Esophagus squamous epithelium (tissue), 4 donors: ENCODE measurements around the gene PIN1.

Source experiments
- CTCF ChIP-seq, 6 experiments: fragments of 450-650 bp in 4 of 6; fragments of 200-600 bp in 2 of 6; sonication (generic) in 2 of 6; IDR thresholded peaks; one replicate each; pipeline ENCODE4 v1.5.1; 2016 to 2019; ENCODE audit warnings: antibody characterized with exemption in 6 of 6, mild to moderate bottlenecking in 4 of 6, moderate library complexity in 4 of 6
- POLR2A ChIP-seq, 4 donors: fragments of 450-650 bp; IDR thresholded peaks; one replicate each; pipeline ENCODE4 v1.6.1; 2017; ENCODE audit warnings: antibody characterized with exemption in 4 of 4, mild to moderate bottlenecking in 4 of 4, moderate library complexity in 3 of 4

GRCh38 chr19:9871626-9872338, 36.7 kb downstream of the PIN1 start:
- TF ChIP-seq POLR2A (IDR thresholded peaks at IDR 0.05) = no peak
- no peak for TF ChIP-seq CTCF (IDR thresholded peaks at IDR 0.05)
